Astrocyte (in vitro differentiated cells and primary cell): ENCODE measurements around the gene AKIP1. TPM values are rescaled to one million over a fixed set of nuclear protein-coding genes. Genes with fewer than 3 reads are reported as not detected.

Experiments used
- DNase-seq: peaks from one replicate; pipeline ENCODE4 v3.0.0-alpha.2; 2010; ENCODE audit warnings: low read depth
- FAIRE-seq: peaks from 2 replicates; lab custom pipeline; 2011; peaks lifted over from hg19 to GRCh38; lab: Jason Lieb, UNC
- H2AFZ ChIP-seq: 2 replicates; pipeline ENCODE4 v1.6.0; 2012; ENCODE audit warnings: low read depth, low read length, inconsistent platforms
- H3K27ac ChIP-seq: 2 replicates; pipeline ENCODE4 v1.5.1; 2011; ENCODE audit warnings: low read depth, low read length, inconsistent platforms
- H3K27me3 ChIP-seq: 2 replicates; pipeline ENCODE4 v1.6.0; 2011; ENCODE audit warnings: low read length, inconsistent platforms; ENCODE audit not compliant: insufficient read depth
- H3K36me3 ChIP-seq: 2 replicates; pipeline ENCODE4 v1.5.1; 2011; ENCODE audit warnings: low read length, inconsistent platforms; ENCODE audit not compliant: insufficient read depth
- H3K4me1 ChIP-seq: 2 replicates; pipeline ENCODE4 v1.5.1; 2011; ENCODE audit warnings: low read length, inconsistent platforms; ENCODE audit not compliant: insufficient read depth
- H3K4me2 ChIP-seq: 2 replicates; pipeline ENCODE4 v1.6.0; 2012; ENCODE audit warnings: low read length, inconsistent platforms
- H3K4me3 ChIP-seq: 2 replicates; pipeline ENCODE4 v1.5.1; 2011; ENCODE audit warnings: low read depth, mild to moderate bottlenecking, low read length, inconsistent platforms; ENCODE audit not compliant: insufficient read depth
- H3K79me2 ChIP-seq: 2 replicates; pipeline ENCODE4 v1.6.0; 2012; ENCODE audit warnings: mild to moderate bottlenecking, low read length, inconsistent platforms; ENCODE audit not compliant: insufficient read depth
- H3K9ac ChIP-seq: 2 replicates; pipeline ENCODE4 v1.6.0; 2012; ENCODE audit warnings: mild to moderate bottlenecking, low read length, inconsistent platforms
- H3K9me3 ChIP-seq: 2 replicates; pipeline ENCODE4 v1.5.1; 2012; ENCODE audit warnings: low read depth, mild to moderate bottlenecking, low read length, inconsistent platforms; ENCODE audit not compliant: insufficient read depth
- H4K20me1 ChIP-seq: 2 replicates; pipeline ENCODE4 v1.6.0; 2012; ENCODE audit warnings: low read length, inconsistent platforms; ENCODE audit not compliant: insufficient read depth
- H3K27ac Mint-ChIP-seq: one replicate; pipeline ENCODE4 v1.8.0; 2021; ENCODE audit warnings: mild to moderate bottlenecking, mixed read lengths; ENCODE audit not compliant: unreplicated experiment
- H3K27me3 Mint-ChIP-seq: one replicate; pipeline ENCODE4 v1.8.0; 2021; ENCODE audit warnings: low read depth, mixed read lengths; ENCODE audit not compliant: unreplicated experiment
- H3K36me3 Mint-ChIP-seq: one replicate; pipeline ENCODE4 v1.8.0; 2021; ENCODE audit warnings: low read depth, mixed read lengths; ENCODE audit not compliant: unreplicated experiment
- H3K4me1 Mint-ChIP-seq: one replicate; pipeline ENCODE4 v1.8.0; 2021; ENCODE audit warnings: low read depth, mixed read lengths; ENCODE audit not compliant: unreplicated experiment
- H3K4me3 Mint-ChIP-seq: one replicate; pipeline ENCODE4 v1.8.0; 2021; ENCODE audit warnings: mild to moderate bottlenecking, moderate library complexity, mixed read lengths; ENCODE audit not compliant: unreplicated experiment
- H3K9me3 Mint-ChIP-seq: one replicate; pipeline ENCODE4 v1.8.0; 2021; ENCODE audit warnings: mild to moderate bottlenecking, mixed read lengths; ENCODE audit not compliant: unreplicated experiment
- EZH2 ChIP-seq: IDR thresholded peaks from 2 replicates; pipeline ENCODE4 v1.6.1; 2012; ENCODE audit warnings: mild to moderate bottlenecking, low read length, inconsistent platforms; ENCODE audit not compliant: insufficient read depth
- total RNA-seq: library from RNA; stranded (reverse); gene quantifications from 2 replicates; pipeline ENCODE4 v1.2.1, GENCODE V29; 2021
- TF ChIP-seq, protein P1 (sequence below): IDR thresholded peaks from 2 replicates; pipeline ENCODE4 v1.5.1; 2011; ENCODE audit warnings: low read depth, mild to moderate bottlenecking, inconsistent platforms, low read length, moderate library complexity; ENCODE audit not compliant: insufficient read depth

Gene AKIP1
- total RNA-seq, 1 donor from 2014 or later, result 48.2 TPM

DNA sequence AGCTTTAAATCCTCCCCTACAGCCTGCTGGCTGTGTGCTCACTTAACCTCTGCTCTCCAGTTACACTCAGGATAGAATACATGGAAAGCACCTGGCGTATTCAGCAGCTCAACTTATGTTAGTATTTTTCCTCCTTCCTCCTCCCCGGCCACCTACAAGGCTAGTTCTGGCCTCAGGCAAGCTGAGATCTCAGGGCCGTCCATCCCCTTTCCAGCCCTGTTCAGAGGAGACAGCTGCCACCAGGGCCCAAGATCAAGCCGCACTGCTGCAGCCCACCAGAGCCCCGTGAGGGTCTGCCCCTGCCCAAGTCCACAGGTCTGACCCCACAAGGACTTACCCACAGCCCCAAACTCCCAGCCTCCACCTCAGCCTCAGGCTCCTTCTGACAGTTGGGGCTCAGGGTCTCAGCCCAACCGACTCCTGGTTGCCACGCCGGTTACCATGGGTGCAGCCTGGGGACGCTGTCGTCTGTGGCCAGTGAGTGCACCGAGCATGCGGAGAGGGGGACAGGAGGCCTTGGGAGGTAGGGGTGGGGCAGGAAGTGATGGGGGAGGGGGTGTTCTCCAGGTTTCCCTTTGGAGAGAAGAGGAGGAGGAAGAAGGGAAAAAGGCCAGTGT is 21.7 kb downstream of the AKIP1 start, which contains the start of gene C11orf16:
TSS of gene C11orf16 (minus strand) at position 384 of the 617 bp plus-strand sequence. CDS start 639 bp downstream, outside the sequence.
- peaks cover 2% of the 10 kb centered on the region for H3K9me3 Mint-ChIP-seq
- DNase-seq (no peak), FAIRE-seq (no peak)
- Histone ChIP-seq H3K9me3 (no peaks in the 10 kb centered on the region), H3K4me3 (no peak within 1 kb of the TSS), H3K27me3 (no peaks in the 10 kb centered on the region), H2AFZ (no peak within 1 kb of the TSS), H3K36me3 (no peaks in the 10 kb centered on the region), H3K4me1 (peaks cover 9% of the 10 kb centered on the region), H3K9ac (no peak within 1 kb of the TSS), H3K79me2 (no peaks in the 10 kb centered on the region), H3K27ac (no peak within 1 kb of the TSS), H3K4me2 (no peak within 1 kb of the TSS), H4K20me1 (no peaks in the 10 kb centered on the region)
- H3K4me1 Mint-ChIP-seq, result peaks cover 22% of the 10 kb centered on the region
- no peak within 1 kb of the TSS for H3K27ac Mint-ChIP-seq
- no peak within 1 kb of the TSS for H3K4me3 Mint-ChIP-seq
- TF ChIP-seq, protein P1, sequence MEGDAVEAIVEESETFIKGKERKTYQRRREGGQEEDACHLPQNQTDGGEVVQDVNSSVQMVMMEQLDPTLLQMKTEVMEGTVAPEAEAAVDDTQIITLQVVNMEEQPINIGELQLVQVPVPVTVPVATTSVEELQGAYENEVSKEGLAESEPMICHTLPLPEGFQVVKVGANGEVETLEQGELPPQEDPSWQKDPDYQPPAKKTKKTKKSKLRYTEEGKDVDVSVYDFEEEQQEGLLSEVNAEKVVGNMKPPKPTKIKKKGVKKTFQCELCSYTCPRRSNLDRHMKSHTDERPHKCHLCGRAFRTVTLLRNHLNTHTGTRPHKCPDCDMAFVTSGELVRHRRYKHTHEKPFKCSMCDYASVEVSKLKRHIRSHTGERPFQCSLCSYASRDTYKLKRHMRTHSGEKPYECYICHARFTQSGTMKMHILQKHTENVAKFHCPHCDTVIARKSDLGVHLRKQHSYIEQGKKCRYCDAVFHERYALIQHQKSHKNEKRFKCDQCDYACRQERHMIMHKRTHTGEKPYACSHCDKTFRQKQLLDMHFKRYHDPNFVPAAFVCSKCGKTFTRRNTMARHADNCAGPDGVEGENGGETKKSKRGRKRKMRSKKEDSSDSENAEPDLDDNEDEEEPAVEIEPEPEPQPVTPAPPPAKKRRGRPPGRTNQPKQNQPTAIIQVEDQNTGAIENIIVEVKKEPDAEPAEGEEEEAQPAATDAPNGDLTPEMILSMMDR, result no peak
- TF ChIP-seq EZH2, result no peak
- peaks cover 2% of the 10 kb centered on the region for H3K36me3 Mint-ChIP-seq
- H3K27me3 Mint-ChIP-seq, result no peaks in the 10 kb centered on the region

DNA sequence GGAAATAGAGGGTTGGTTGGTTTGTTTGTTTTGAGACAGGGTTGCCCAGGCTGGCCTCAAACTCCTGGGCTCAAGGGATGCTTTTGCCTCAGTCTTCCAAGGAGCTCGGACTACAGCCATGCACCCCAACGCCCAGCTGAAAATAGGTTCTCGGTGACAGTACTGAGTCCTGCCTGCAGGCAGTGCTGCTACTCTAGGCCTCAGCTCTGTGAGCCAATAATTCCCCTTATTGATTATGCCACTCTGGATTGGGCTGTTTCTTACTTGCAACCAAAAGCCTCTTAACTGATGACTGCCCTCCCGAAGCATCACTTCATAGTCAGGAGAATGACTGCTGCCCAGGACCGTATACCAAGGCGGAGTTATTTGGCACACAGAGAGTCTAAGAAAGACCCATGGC is 22.9 kb downstream of the AKIP1 start:
- no peak overlapping the region for H3K4me2 ChIP-seq
- H3K4me1 ChIP-seq, result peaks cover 9% of the 10 kb centered on the region
- no peak overlapping the region for H3K9ac ChIP-seq
- no peak overlapping the region for H3K4me3 ChIP-seq
- H3K9me3 ChIP-seq, result no peaks in the 10 kb centered on the region
- no peak for TF ChIP-seq EZH2
- TF ChIP-seq, protein P1, result no peak
- no peaks in the 10 kb centered on the region for H3K36me3 ChIP-seq
- Mint-ChIP-seq H3K4me1 (peaks cover 19% of the 10 kb centered on the region), H3K9me3 (peaks cover 2% of the 10 kb centered on the region), H3K36me3 (peaks cover 2% of the 10 kb centered on the region), H3K27me3 (no peaks in the 10 kb centered on the region), H3K4me3 (no peak overlapping the region), H3K27ac (peak overlapping the region; percentile 34)
- H3K27me3 ChIP-seq, result no peaks in the 10 kb centered on the region
- DNase-seq (no peak), FAIRE-seq (no peak)
- H2AFZ ChIP-seq, result no peak overlapping the region
- no peaks in the 10 kb centered on the region for H3K79me2 ChIP-seq
- no peaks in the 10 kb centered on the region for H4K20me1 ChIP-seq
- no peak overlapping the region for H3K27ac ChIP-seq
